Endothelial cell of umbilical vein (primary cell): Measurements from ENCODE around the gene IQCB1.

ENCODE experiments used
- EZH2 ChIP-seq: IDR thresholded peaks from 2 replicates; pipeline ENCODE4 v1.6.1; 2012; ENCODE audit warnings: borderline replicate concordance, low read depth, mild to moderate bottlenecking, moderate library complexity, low read length, inconsistent platforms; ENCODE audit not compliant: severe bottlenecking
- FOS ChIP-seq: IDR thresholded peaks from 2 replicates; pipeline ENCODE4 v1.6.1; 2011; ENCODE audit warnings: mild to moderate bottlenecking, low read length, moderate library complexity, borderline replicate concordance; ENCODE audit not compliant: insufficient read depth
- GATA2 ChIP-seq: IDR thresholded peaks from 2 replicates; pipeline ENCODE4 v1.7.0; 2011; ENCODE audit warnings: low read depth, mild to moderate bottlenecking, moderate library complexity, mixed read lengths, low read length; ENCODE audit not compliant: insufficient read length, insufficient read depth
- JUN ChIP-seq: IDR thresholded peaks from 2 replicates; pipeline ENCODE4 v1.6.1; 2011; ENCODE audit warnings: borderline replicate concordance, low read depth; ENCODE audit not compliant: insufficient read length, insufficient read depth
- POLR2A ChIP-seq: IDR thresholded peaks from 2 replicates; pipeline ENCODE4 v1.6.1; 2012; ENCODE audit warnings: low read depth, mild to moderate bottlenecking, control low read depth, low read length
- POLR2AphosphoS5 ChIP-seq: IDR thresholded peaks from 2 replicates; pipeline ENCODE4 v1.6.1; 2012; ENCODE audit warnings: low read depth, mild to moderate bottlenecking, control low read depth, low read length, moderate library complexity; ENCODE audit not compliant: insufficient read depth
- TF ChIP-seq, protein P1 (sequence below), 2 donors: IDR thresholded peaks; 1 replicate in 1 of 2; 2 replicates in 1 of 2; pipeline ENCODE4 v1.5.1; 2011; ENCODE audit warnings: low read length in 2 of 2, mild to moderate bottlenecking in 2 of 2, moderate library complexity in 2 of 2, control low read depth in 1 of 2, inconsistent platforms in 1 of 2, low read depth in 1 of 2; ENCODE audit not compliant: insufficient read depth in 1 of 2; ENCODE audit errors: extremely low read depth in 1 of 2
- TF ChIP-seq, protein P2 (sequence below): IDR thresholded peaks from 2 replicates; pipeline ENCODE4 v1.6.1; 2011; ENCODE audit not compliant: insufficient read depth, insufficient read length

DNA sequence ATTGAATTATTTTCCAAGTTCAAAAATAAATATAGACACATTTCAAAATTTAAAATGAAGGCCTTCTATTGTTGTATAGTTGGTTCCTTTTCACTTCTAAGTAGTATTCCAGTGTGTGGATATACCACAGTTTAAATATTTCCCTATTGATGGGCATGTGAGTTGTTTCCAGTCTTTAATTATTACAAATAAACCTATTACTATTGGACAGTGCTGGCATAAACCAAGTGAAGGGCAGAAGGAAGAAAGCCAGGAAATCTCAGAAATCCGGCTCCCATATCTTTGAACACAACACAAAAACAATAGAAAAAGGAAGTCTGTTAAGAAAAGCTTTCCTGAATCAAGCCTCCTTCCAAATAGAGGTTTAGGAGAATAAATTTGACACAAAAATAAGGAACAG is 111.4 kb downstream of the IQCB1 start:
- TF ChIP-seq, protein P1, sequence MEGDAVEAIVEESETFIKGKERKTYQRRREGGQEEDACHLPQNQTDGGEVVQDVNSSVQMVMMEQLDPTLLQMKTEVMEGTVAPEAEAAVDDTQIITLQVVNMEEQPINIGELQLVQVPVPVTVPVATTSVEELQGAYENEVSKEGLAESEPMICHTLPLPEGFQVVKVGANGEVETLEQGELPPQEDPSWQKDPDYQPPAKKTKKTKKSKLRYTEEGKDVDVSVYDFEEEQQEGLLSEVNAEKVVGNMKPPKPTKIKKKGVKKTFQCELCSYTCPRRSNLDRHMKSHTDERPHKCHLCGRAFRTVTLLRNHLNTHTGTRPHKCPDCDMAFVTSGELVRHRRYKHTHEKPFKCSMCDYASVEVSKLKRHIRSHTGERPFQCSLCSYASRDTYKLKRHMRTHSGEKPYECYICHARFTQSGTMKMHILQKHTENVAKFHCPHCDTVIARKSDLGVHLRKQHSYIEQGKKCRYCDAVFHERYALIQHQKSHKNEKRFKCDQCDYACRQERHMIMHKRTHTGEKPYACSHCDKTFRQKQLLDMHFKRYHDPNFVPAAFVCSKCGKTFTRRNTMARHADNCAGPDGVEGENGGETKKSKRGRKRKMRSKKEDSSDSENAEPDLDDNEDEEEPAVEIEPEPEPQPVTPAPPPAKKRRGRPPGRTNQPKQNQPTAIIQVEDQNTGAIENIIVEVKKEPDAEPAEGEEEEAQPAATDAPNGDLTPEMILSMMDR (IDR thresholded peaks at IDR 0.05; ENCODE audit: extremely low read depth in 1 of 2, insufficient read depth in 1 of 2, low read depth in 1 of 2, low read length in 2 of 2) = no peak
- TF ChIP-seq FOS (no peak), POLR2A (no peak), EZH2 (no peak), JUN (no peak), GATA2 (no peak), POLR2AphosphoS5 (no peak)
- TF ChIP-seq, protein P2, sequence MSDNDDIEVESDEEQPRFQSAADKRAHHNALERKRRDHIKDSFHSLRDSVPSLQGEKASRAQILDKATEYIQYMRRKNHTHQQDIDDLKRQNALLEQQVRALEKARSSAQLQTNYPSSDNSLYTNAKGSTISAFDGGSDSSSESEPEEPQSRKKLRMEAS = no peak
